ENCODE results near the gene POLR3A. TPM values are rescaled to one million over a fixed set of nuclear protein-coding genes. Genes with fewer than 3 reads are reported as not detected.
"Not testable (repeated sequence)": the region's sequence is repeated elsewhere in the genome, so short reads cannot be mapped to it uniquely, and the experiment has no call there.

Gene POLR3A
- total RNA-seq, 6 donors from 2014 or later: 10.5 to 18.9 (median 11.0) TPM

DNA sequence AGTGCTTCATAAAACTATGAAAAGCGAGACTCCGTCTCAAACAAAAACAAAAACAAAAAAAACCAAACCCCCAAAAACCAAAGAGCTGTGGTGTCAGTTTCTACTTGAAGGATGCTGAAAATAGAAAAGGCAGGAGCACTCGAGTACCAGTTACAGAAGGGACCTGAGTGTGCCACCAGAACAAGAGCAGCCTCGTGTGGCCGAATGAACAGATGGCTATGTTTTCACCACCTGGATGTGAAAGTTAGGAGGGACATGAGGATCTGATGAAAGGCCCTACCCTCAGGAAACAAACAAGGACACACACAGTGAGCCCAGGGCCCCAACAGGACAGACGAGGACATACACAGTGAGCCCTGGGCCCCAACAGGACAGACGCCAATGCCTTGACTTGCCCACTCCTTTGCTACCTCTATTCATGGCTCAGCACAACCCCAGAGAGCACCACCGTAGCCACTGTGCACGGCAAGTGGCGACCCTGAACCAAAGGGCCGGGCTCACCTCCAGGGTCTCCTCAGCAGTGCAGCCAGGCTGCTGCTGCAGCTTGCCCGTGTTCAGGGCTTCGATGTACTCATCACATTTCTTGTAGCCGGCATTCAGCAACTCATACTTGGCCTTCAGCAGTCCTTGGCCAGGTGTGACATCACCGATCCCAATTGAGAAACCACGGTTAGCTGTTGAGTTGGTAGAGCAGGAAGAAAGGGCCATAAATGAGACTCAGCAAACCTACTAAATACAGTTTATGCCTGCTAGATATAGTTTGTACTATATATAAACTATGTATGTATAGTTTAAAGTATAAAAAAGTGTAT, 24.9 kb downstream of the POLR3A start:
- DNase-seq: peak in 1 of 2 donors; percentile 49
- 92 to 94% methylated on average over 12 to 16 of the region's 16 CpGs for WGBS, 2 donors
- no peak for ATAC-seq (ENCODE audit: low FRiP score in 2 of 2)
- H3K9me3 ChIP-seq: no peaks in the 10 kb centered on the region
- peaks cover 56 to 99% (median 88%) of the 10 kb centered on the region in 4 donors for H3K36me3 ChIP-seq
- H3K4me1 ChIP-seq: no peaks in the 10 kb centered on the region
- no peaks in the 10 kb centered on the region for H3K27me3 ChIP-seq
- TF ChIP-seq, protein P1, sequence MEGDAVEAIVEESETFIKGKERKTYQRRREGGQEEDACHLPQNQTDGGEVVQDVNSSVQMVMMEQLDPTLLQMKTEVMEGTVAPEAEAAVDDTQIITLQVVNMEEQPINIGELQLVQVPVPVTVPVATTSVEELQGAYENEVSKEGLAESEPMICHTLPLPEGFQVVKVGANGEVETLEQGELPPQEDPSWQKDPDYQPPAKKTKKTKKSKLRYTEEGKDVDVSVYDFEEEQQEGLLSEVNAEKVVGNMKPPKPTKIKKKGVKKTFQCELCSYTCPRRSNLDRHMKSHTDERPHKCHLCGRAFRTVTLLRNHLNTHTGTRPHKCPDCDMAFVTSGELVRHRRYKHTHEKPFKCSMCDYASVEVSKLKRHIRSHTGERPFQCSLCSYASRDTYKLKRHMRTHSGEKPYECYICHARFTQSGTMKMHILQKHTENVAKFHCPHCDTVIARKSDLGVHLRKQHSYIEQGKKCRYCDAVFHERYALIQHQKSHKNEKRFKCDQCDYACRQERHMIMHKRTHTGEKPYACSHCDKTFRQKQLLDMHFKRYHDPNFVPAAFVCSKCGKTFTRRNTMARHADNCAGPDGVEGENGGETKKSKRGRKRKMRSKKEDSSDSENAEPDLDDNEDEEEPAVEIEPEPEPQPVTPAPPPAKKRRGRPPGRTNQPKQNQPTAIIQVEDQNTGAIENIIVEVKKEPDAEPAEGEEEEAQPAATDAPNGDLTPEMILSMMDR (IDR thresholded peaks at IDR 0.05): no peak
- no peak for TF ChIP-seq POLR2AphosphoS5 (IDR thresholded peaks at IDR 0.05)
- no peak for TF ChIP-seq POLR2A (IDR thresholded peaks at IDR 0.05)
- TF ChIP-seq EP300 (IDR thresholded peaks at IDR 0.05): no peak
- H3K27ac ChIP-seq: no peak overlapping the region
- no peak overlapping the region for H3K4me3 ChIP-seq

- no peaks in the 10 kb centered on the region for H3K9me3 ChIP-seq
- no peak overlapping the region for H3K4me3 ChIP-seq
- H3K27ac ChIP-seq: no peak overlapping the region
- TF ChIP-seq EP300 (IDR thresholded peaks at IDR 0.05) (no peak), POLR2A (IDR thresholded peaks at IDR 0.05) (no peak), POLR2AphosphoS5 (IDR thresholded peaks at IDR 0.05) (no peak)
- TF ChIP-seq, protein P1 (IDR thresholded peaks at IDR 0.05): no peak
- no peak for ATAC-seq (ENCODE audit: low FRiP score in 2 of 2)
- H3K36me3 ChIP-seq: peaks cover 54 to 94% (median 82%) of the 10 kb centered on the region in 4 donors
- 94 to 98% methylated on average over 4 of the region's 4 CpGs for WGBS, 2 donors
- DNase-seq: no peak
- H3K4me1 ChIP-seq: no peaks in the 10 kb centered on the region
- H3K27me3 ChIP-seq: no peaks in the 10 kb centered on the region
These were observed 26.6 kb downstream of the POLR3A start for GRCh38 chr10:78002541-78003288.

- DNase-seq (no peak), ATAC-seq (ENCODE audit: low FRiP score in 2 of 2) (no peak)
- no peak overlapping the region for H3K4me3 ChIP-seq
- H3K36me3 ChIP-seq: peaks cover 50 to 81% (median 70%) of the 10 kb centered on the region in 4 donors
- TF ChIP-seq POLR2A (IDR thresholded peaks at IDR 0.05) (no peak), POLR2AphosphoS5 (IDR thresholded peaks at IDR 0.05) (no peak), EP300 (IDR thresholded peaks at IDR 0.05) (no peak)
- TF ChIP-seq, protein P1 (IDR thresholded peaks at IDR 0.05): no peak
- no peaks in the 10 kb centered on the region for H3K4me1 ChIP-seq
- no peaks in the 10 kb centered on the region for H3K27me3 ChIP-seq
- no peak overlapping the region for H3K27ac ChIP-seq
- H3K9me3 ChIP-seq: no peaks in the 10 kb centered on the region
- 86 to 91% methylated on average over 6 of the region's 6 CpGs for WGBS, 2 donors
These were observed 28.3 kb downstream of the POLR3A start for GRCh38 chr10:78000956-78001472.

DNA sequence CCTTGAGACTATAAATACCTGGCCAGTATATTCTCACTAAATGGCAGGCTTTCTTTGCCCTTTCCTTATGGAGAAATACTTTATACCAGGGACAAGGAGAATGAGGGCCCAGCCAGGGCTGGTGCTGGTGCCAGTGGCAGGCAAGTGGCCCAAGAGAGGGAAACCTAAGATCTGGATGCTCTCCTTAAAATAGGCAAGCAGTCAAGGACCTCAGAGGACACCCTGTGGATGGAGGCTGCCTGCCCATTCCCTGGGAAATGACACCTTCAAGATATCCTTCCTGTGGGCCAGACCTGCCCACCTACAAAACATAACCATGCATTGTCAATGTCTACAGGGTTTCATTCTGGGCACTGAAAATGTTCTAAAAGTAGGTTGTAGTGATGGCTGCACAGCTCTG, 29.1 kb downstream of the POLR3A start:
- Histone ChIP-seq H3K4me3 (no peak overlapping the region), H3K27ac (no peak overlapping the region), H3K36me3 (peaks cover 49 to 73% (median 62%) of the 10 kb centered on the region in 4 donors), H3K4me1 (no peaks in the 10 kb centered on the region), H3K27me3 (no peaks in the 10 kb centered on the region), H3K9me3 (no peaks in the 10 kb centered on the region)
- TF ChIP-seq POLR2A (IDR thresholded peaks at IDR 0.05): no peak
- no peak for DNase-seq
- ATAC-seq (ENCODE audit: low FRiP score in 2 of 2): no peak

- H3K36me3 ChIP-seq: peaks cover 40 to 67% (median 54%) of the 10 kb centered on the region in 4 donors
These were observed 30.5 kb downstream of the POLR3A start for GRCh38 chr10:77998780-77999179.

More at GRCh38 chr10:77998780-77999179, 30.5 kb downstream of the POLR3A start:
- not testable (repeated sequence) for H3K9me3 ChIP-seq; ATAC-seq (ENCODE audit: low FRiP score in 2 of 2); H3K27ac ChIP-seq; H3K27me3 ChIP-seq; DNase-seq; H3K4me1 ChIP-seq; H3K4me3 ChIP-seq
- 90 to 97% methylated on average over 5 of the region's 5 CpGs for WGBS, 2 donors

All from upper lobe of left lung (tissue), 6 donors.